Stimulated activated CD8-positive, alpha-beta memory T cell treated with anti-CD3 and anti-CD28 coated beads, Interleukin-15, amount 100 ng/mL, for 4 hours (primary cell): ENCODE results near the gene WNT7B.

ENCODE experiments used
- DNase-seq, 2 donors: peaks; one replicate each; pipeline ENCODE4 v3.0.0-alpha.2; 2020; ENCODE audit warnings: low read depth in 2 of 2

The WNT7B gene

GRCh38 chr22:45953178-45953577 lies 23.8 kb downstream of the WNT7B start:
- DNase-seq: no peak

- no peak for DNase-seq
These were observed 24.4 kb downstream of the WNT7B start for GRCh38 chr22:45952553-45952952.

GRCh38 chr22:45952151-45952550 lies 24.8 kb downstream of the WNT7B start:
- no peak for DNase-seq

- no peak for DNase-seq
These were observed 27.1 kb downstream of the WNT7B start for GRCh38 chr22:45949891-45950290.

GRCh38 chr22:45949258-45949870 lies 27.6 kb downstream of the WNT7B start:
- DNase-seq: no peak

GRCh38 chr22:45948081-45948648 lies 28.8 kb downstream of the WNT7B start:
- DNase-seq: no peak

GRCh38 chr22:45946805-45947600 lies 30.0 kb downstream of the WNT7B start:
- no peak for DNase-seq

GRCh38 chr22:45945621-45946106 lies 31.3 kb downstream of the WNT7B start:
- no peak for DNase-seq

- no peak for DNase-seq
These were observed 34.0 kb downstream of the WNT7B start for GRCh38 chr22:45942787-45943493.

GRCh38 chr22:45942344-45942743 lies 34.6 kb downstream of the WNT7B start:
- DNase-seq: no peak

- no peak for DNase-seq
These were observed 38.0 kb downstream of the WNT7B start for GRCh38 chr22:45938913-45939312.

- no peak for DNase-seq
These were observed 39.0 kb downstream of the WNT7B start for GRCh38 chr22:45937960-45938359.

GRCh38 chr22:45935573-45935972 lies 41.4 kb downstream of the WNT7B start:
- no peak for DNase-seq

- DNase-seq: no peak
These were observed 42.2 kb downstream of the WNT7B start for GRCh38 chr22:45934659-45935341.

- no peak for DNase-seq
These were observed 42.8 kb downstream of the WNT7B start for GRCh38 chr22:45934168-45934564.

GRCh38 chr22:45933506-45934167 lies 43.3 kb downstream of the WNT7B start:
- no peak for DNase-seq

- no peak for DNase-seq
These were observed 44.9 kb downstream of the WNT7B start for GRCh38 chr22:45932071-45932470.

GRCh38 chr22:45931042-45931441 lies 45.9 kb downstream of the WNT7B start:
- DNase-seq: no peak

- no peak for DNase-seq
These were observed 46.6 kb downstream of the WNT7B start for GRCh38 chr22:45930324-45930723.

GRCh38 chr22:45929649-45930048 lies 47.3 kb downstream of the WNT7B start:
- no peak for DNase-seq

- DNase-seq: no peak
These were observed 48.1 kb downstream of the WNT7B start for GRCh38 chr22:45928726-45929368.
